Suprapubic skin (tissue), 4 donors: ENCODE results near the gene DTNBP1.

Source experiments
- EP300 ChIP-seq: sonication (generic); formaldehyde crosslinking; IDR thresholded peaks from one replicate; pipeline ENCODE4 v1.6.1; 2017; ENCODE audit warnings: antibody characterized with exemption
- POLR2A ChIP-seq, 2 donors: fragments of 450-650 bp; IDR thresholded peaks; one replicate each; pipeline ENCODE4 v1.6.1; 2017; ENCODE audit warnings: antibody characterized with exemption in 2 of 2, mild to moderate bottlenecking in 2 of 2, moderate library complexity in 2 of 2
- POLR2AphosphoS5 ChIP-seq, 3 donors: sonication (generic); formaldehyde crosslinking; IDR thresholded peaks; one replicate each; pipeline ENCODE4 v1.6.1; 2017; ENCODE audit warnings: antibody characterized with exemption in 3 of 3
- TF ChIP-seq, protein P1 (sequence below), 2 donors: fragments of 200-600 bp in 1 of 2; fragments of 450-650 bp in 1 of 2; sonication (generic) in 1 of 2; IDR thresholded peaks; one replicate each; pipeline ENCODE4 v1.5.1; 2016 to 2019; ENCODE audit warnings: antibody characterized with exemption in 2 of 2, mild to moderate bottlenecking in 1 of 2, moderate library complexity in 1 of 2

DNA sequence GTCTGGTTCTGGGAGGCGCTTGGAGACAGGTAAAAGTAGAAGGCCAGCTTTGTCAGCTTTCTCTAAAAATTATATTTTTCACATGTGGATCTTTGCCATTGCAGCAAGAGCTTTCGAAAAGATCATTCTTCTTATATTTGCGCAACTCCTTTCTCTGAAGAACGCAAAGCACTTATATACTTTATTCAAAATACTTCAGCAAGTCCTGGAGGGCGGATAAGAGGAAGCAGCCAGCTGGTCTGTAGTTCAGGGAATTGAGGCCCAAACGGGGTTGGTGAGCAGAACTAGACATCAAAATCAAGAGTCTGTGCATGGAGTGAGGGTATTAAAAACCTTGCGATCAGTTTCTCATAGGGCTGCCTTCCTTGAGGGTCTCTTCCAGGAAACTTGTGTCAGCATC lies 182.3 kb downstream of the DTNBP1 start:
- TF ChIP-seq, protein P1, sequence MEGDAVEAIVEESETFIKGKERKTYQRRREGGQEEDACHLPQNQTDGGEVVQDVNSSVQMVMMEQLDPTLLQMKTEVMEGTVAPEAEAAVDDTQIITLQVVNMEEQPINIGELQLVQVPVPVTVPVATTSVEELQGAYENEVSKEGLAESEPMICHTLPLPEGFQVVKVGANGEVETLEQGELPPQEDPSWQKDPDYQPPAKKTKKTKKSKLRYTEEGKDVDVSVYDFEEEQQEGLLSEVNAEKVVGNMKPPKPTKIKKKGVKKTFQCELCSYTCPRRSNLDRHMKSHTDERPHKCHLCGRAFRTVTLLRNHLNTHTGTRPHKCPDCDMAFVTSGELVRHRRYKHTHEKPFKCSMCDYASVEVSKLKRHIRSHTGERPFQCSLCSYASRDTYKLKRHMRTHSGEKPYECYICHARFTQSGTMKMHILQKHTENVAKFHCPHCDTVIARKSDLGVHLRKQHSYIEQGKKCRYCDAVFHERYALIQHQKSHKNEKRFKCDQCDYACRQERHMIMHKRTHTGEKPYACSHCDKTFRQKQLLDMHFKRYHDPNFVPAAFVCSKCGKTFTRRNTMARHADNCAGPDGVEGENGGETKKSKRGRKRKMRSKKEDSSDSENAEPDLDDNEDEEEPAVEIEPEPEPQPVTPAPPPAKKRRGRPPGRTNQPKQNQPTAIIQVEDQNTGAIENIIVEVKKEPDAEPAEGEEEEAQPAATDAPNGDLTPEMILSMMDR (IDR thresholded peaks at IDR 0.05): no peak
- TF ChIP-seq POLR2AphosphoS5 (IDR thresholded peaks at IDR 0.05) (no peak), POLR2A (IDR thresholded peaks at IDR 0.05) (no peak), EP300 (no peak)
